ENCODE data around the gene ELAC1. TPM values are rescaled to one million over a fixed set of nuclear protein-coding genes. Genes with fewer than 3 reads are reported as not detected.
A peak's percentile ranks its signal among the peaks of the same experiment; 100 is the strongest.

The ELAC1 gene
- polyA plus RNA-seq, 4 donors, result 15.5 to 18.5 (median 18.1) TPM

DNA sequence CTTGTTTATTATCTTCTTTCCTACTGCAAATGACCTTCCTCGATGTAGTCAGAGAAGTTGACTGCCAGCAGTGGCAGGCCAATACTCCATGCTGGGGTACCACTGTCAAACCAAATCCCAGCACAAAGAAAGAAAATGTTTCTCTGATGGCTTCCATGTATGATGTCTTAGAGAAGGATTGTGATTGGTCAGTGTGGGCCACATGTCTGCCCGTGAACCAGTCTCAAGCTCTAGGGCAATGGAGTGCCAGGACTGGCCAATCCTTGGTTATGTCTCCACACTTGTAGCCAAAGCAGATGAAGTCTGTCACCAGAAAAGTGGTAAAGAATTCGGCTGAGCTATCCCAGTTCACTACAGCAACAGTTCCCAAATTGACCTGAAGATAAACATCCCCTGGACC, 44.6 kb downstream of the ELAC1 start:
- no peak for DNase-seq (ENCODE audit: low read depth in 4 of 4, low spot score in 3 of 4)

DNA sequence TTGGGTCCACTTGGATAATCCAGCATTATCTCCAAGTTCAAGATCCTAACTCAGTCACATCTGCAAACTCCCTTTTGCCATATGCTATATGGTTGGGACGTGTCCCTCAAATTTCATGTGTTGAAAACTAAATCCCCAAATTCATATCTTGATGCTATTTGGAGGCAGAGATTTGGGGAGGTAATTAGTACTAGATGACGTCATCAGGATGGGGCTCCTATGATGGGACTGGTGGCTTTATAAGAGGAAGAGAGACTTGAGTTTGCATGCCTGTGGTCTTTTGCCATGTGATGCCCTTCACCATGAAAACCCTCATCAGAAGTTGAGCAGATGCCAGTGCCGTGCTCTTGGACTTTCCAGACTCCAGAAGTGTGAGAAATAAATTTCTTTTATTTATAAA, 45.4 kb downstream of the ELAC1 start:
- DNase-seq (ENCODE audit: low read depth in 4 of 4, low spot score in 3 of 4), result no peak

DNA sequence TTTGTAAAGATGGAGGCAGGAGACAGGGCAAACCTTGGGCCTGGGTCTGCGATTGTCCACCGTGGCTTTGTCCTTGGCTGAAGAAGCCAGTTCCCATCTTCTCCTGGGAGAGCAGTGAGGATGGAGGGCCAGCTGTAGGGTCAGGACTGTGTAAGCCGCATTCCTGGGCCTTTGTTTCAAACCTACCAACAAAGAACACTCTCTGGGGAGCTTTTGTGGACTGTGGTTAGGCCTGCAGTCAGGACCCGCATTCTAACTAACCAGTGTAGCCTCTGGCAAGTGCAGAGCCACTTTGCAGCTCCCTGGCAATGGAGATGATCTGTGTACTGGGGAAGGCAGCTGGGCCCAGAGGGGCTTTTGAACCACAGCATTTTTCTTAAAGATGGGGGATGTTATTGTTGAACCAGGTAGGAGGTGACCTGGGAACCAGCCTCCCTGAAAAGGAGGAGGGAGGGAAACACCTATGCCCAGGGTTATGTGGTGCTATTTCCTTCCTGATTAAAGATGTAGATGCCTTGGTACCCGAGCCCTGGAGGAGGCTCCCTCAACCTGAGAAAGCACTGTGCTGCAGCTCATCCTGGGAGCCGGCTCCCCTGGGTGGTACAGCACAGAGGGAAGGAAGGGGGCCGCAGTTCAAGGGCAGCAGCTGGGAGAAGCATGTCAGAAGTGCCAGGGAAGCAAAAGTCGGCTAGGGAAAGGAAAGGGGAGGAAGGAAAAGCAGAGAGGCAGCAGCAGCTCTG, 49.5 kb downstream of the ELAC1 start:
- DNase-seq (ENCODE audit: low read depth in 4 of 4, low spot score in 3 of 4), result no peak

DNA sequence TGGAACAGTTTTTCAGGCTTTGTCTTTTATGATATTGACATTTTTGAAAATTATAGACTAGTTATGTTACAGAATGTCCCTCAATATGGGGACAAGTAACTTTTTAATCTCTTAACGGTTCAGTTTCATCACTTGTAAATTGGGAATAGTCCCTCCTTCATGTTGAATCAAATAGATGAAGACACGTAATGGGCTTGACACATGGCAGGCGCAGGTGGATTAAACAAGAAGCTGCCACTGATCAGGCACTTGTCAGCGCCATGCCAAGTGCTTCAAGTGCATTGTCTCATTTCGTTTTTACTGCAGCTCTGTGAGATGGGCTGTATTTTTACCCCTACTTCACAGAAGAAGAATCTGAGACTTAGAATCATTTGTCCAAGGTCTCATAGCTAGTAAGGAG, 52.7 kb downstream of the ELAC1 start:
- DNase-seq (ENCODE audit: low read depth in 4 of 4, low spot score in 3 of 4), result no peak

DNA sequence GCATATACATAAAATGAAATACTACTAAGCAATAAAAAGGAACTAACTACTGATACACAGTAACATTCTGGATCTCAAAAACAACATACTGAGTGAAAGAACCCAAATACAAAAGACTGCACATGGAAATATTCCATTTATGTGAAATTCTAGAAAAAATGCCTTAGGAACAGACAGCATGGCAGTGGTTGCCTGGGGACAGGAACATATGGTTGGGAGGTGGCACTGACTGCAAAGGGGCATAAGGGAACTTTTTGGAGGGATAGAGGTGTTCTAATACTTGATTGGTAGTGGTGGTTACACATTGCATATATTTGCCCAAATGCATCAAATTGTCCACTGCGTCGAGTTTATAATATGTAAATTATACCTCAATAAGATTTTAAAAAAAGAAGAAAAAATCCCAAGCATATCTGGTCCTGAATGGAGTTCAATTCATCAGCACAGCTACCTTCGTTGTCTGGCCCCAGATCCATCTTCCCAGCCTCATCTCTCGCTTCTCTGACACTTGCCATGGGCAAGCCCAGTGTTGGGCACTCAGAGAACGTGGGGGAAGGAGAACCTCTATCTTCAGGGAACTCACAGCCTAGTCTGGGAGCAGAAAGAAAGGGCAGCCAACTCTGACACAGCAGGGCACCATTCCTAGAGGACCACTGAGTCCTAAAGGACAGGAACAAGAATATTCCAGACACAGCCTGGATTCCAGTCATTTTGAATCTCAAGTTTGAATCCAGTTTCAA, 53.6 kb downstream of the ELAC1 start:
- DNase-seq (ENCODE audit: low read depth in 4 of 4, low spot score in 3 of 4), result no peak

DNA sequence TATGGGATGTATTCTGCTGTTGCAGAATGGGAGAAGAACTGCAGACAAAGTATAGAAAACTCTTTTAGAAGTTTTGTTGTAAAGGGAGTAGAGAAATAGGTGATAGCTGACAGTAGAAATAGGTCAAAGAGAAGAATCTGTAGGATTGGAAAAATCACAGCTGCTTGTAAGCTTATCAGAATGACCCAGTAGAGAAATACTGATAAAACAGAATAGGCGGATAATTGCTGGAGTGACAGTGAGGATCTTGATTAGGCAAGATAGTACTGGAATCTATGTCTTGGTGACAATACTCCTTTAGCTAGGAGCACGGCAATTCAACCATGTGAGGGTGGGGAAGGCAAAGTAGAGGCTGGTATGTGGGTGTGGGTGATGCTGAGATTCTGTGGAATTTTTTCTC, 57.7 kb downstream of the ELAC1 start:
- DNase-seq (ENCODE audit: low read depth in 4 of 4, low spot score in 3 of 4), result no peak

DNA sequence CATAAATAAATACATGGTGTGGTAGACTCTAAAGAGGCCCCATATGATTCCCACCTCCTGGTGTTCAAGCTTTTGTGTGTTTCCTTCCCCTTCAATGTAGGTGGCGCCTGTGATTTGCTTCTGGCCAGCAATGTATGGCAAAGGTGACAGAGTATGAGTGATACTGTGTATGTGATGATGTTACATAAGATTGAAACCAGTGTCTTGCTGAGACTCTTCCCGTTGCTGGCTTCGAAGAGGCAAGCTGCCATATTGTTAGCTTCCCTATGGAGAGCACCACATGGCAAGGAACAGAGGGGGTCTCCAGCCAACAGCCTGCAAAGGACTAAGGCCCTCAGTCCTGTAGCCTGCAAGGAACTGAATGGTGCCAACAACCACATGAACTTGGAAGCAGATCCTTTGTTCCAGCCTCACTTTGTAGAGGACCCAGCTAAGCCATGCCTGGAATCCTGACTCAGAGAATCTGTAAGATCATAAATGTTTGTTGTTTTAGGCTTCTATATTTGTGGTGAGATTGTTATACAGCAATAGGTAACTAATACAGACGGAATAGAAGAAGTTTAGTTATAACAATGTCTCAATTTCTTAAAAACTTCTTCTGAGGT, 60.5 kb downstream of the ELAC1 start:
- no peak for DNase-seq (ENCODE audit: low read depth in 4 of 4, low spot score in 3 of 4)

DNA sequence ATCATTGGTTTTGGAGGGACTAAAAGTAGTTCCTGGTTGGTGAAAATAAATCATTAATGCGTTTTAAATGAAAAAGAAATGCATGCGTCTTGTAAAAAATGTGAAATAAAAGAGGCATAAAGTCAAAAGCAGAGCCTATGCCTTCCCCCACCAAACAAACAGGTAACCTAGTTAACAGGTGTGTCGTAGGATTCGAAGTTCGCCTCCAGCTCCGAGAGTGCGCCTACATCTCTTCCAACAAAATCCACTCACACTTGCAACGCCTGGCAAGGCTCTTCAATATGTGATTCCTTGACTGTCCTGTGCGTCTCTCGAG, 61.5 kb downstream of the ELAC1 start:
- peak in 1 of 4 donors; percentile 45 for DNase-seq (ENCODE audit: low read depth in 4 of 4, low spot score in 3 of 4)

DNA sequence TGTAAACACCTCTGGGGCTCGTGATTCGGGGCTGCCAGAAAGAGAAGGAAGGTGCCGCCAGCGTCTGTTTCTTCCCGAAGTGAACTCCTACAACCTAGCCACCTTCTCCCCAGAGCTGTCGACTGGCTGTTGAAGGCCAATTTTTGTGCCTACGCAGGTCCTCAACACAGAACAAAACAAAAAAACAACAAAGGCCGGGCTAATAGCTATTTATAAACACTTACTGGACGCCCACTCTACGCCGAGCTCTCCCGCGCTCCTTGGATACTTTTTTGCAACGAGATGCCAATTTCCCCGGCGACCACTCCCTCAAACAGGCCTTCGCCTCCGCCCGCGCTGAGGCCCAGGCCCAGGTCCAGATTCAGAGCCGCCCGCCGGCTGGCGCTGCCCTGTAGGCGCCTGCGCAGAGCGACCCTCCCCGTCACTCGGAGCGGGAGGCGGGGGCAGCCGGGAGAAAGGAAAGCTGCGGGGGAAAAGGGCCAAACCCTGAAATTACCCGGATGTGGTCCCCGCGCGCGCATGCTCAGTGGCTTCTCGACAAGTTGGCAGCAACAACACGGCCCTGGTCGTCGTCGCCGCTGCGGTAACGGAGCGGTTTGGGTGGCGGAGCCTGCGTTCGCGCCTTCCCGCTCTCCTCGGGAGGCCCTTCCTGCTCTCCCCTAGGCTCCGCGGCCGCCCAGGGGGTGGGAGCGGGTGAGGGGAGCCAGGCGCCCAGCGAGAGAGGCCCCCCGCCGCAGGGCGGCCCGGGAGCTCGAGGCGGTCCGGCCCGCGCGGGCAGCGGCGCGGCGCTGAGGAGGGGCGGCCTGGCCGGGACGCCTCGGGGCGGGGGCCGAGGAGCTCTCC, 62.1 kb downstream of the ELAC1 start, which contains the start of gene SMAD4:
Gene SMAD4 (plus strand): TSS at position 520 of the 843 bp plus-strand sequence. CDS start 16,834 bp downstream, outside the sequence.
- DNase-seq (ENCODE audit: low read depth in 4 of 4, low spot score in 3 of 4), result peak; percentile 93 to 96 (median 94)

DNA sequence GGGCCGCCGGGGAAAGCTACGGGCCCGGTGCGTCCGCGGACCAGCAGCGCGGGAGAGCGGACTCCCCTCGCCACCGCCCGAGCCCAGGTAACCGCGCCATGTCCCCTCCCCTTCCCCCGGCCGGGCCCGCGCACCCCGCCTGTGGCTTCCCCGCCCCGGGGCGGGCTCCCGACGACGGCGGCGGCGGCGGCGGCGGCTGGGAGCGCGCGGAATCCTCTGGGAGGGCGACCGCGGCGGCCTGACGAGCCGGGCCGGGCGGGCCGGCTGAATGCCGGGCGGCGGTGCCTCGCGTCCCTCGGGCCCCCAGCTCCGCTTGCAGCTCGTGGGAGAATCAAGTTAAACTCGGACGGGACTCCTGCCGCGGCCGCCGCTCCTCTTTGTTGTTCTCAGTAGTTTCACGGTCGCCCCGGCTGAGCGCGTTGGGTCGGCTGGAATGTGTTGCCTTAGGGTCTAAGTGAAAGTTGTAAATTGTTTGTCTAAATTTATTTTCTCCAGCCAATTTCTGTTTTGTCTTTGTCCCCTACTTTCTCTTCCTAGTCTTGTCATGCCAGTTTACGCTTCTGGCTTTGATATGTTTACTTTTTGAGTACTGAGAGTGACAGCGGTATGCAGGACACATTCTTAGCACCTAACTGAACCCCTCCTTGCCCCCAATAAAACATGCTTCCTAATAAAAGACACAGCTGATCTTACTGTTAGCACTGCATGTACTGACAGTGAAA, 62.9 kb downstream of the ELAC1 start:
- peak in 3 of 4 donors; percentile 16 to 49 (median 39) for DNase-seq (ENCODE audit: low read depth in 4 of 4, low spot score in 3 of 4)

DNA sequence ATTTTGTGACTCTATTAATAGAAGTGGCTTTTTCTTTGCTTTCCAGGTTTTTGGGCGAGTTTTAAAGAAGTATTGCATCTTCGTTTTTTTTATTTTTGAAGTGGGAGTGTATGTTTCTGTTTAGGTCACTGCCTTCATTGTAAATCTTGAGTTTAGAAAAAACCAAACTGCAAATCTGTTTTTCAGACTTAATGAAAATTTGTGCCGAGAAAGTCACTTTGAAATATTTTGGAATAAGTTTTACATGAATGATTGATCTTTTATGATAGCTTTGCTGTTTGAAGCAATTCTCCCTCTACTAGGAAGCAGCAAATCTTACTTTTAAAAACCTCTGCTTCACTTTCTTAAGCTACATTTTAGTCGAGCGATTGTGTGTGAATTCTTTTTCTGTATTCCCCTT, 64.4 kb downstream of the ELAC1 start:
- DNase-seq (ENCODE audit: low read depth in 4 of 4, low spot score in 3 of 4), result no peak

DNA sequence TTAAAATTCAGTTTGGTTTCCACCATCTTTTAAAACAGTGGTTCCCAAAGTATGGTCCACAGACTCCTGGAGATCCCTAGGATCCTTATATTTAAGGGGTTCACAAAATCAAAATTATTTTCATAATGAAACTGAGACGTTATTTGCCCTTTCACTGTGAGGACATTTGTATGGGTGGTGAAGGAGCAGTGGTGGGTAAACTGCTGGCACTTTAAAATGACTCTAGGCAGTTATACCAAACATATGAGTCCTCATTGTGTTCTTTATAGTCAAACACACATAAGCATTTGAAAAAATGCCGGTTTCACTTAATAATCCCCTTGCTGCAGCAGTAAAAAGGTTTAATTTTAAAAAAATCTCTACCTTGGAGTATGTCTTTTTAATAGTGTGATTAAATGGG, 69.4 kb downstream of the ELAC1 start:
- DNase-seq (ENCODE audit: low read depth in 4 of 4, low spot score in 3 of 4), result no peak

Other genes starting within 250 kb of the ELAC1 start
- 1 to 10 TPM; 2.0 to 3.0 (median 2.9) TPM for gene MRO, start 148.0 kb upstream of the ELAC1 start, polyA plus RNA-seq (ENCODE audit: insufficient read length in 4 of 4)
- gene ME2, start 88.9 kb upstream of the ELAC1 start, polyA plus RNA-seq (ENCODE audit: insufficient read length in 4 of 4), result 10 to 100 TPM; 33.4 to 39.4 (median 38.9) TPM
- 100 to 1,000 TPM; 151 to 206 (median 189) TPM for gene SMAD4, start 62.2 kb downstream of the ELAC1 start, polyA plus RNA-seq (ENCODE audit: insufficient read length in 4 of 4)
- gene MEX3C, start 229.6 kb downstream of the ELAC1 start, polyA plus RNA-seq (ENCODE audit: insufficient read length in 4 of 4), result 10 to 100 TPM; 61.5 to 84.1 (median 79.9) TPM

All from right renal pelvis (tissue), 4 donors.